IMR-90 (cell line): ENCODE measurements around the gene CAMK4. TPM values are rescaled to one million over a fixed set of nuclear protein-coding genes. Genes with fewer than 3 reads are reported as not detected.

Source experiments
- ATAC-seq: fragments of 200-7000 bp; cut with Tn5 transposase; 2 replicates; pipeline ENCODE4 v1.9.1; 2020; ENCODE audit warnings: low read depth, mild to moderate bottlenecking, moderate library complexity
- BruUV-seq: library from RNA; stranded (reverse); fragments of 400-500 nt; replicated peaks from 2 replicates; lab custom pipeline; 2021; lab: Mats Ljungman, UMichigan
- CTCF ChIA-PET: fragments of 300-600 bp; formaldehyde crosslinking; extraction: SDS; loops from one replicate; lab custom pipeline; 2021; ENCODE audit warnings: antibody characterized with exemption; lab: Yijun Ruan, JAX
- POLR2A ChIA-PET: fragments of 300-600 bp; sonication (Branson Sonifier 250); formaldehyde crosslinking; loops from one replicate; lab custom pipeline; 2022; ENCODE audit warnings: antibody characterized with exemption; ENCODE audit not compliant: unreplicated experiment; lab: Charles Lee
- DNase-seq: peaks from one replicate; pipeline ENCODE4 v3.0.0; 2013
- H2AFZ ChIP-seq: replicated peaks from 2 replicates; pipeline ENCODE3; 2013; ENCODE audit warnings: low read length, mild to moderate bottlenecking; ENCODE audit not compliant: poor library complexity
- H2AK5ac ChIP-seq: 2 replicates; pipeline ENCODE4 v1.6.1; 2013; ENCODE audit warnings: low read depth, low read length, inconsistent platforms
- H2AK9ac ChIP-seq: replicated peaks from 2 replicates; pipeline ENCODE3; 2013; ENCODE audit warnings: mild to moderate bottlenecking, low read depth, low read length, moderate library complexity; ENCODE audit not compliant: poor library complexity
- H2BK120ac ChIP-seq: 2 replicates; pipeline ENCODE4 v1.6.1; 2013; ENCODE audit warnings: low read depth, low read length, inconsistent platforms
- H2BK15ac ChIP-seq: 3 replicates; pipeline ENCODE4 v1.6.1; 2013; ENCODE audit warnings: low read depth, low read length, inconsistent platforms
- H2BK20ac ChIP-seq: 2 replicates; pipeline ENCODE4 v1.6.1; 2013; ENCODE audit warnings: low read depth, mild to moderate bottlenecking, inconsistent platforms, low read length, moderate library complexity
- H2BK5ac ChIP-seq: 2 replicates; pipeline ENCODE4 v1.6.1; 2013; ENCODE audit warnings: mild to moderate bottlenecking, low read depth, low read length, inconsistent platforms; ENCODE audit not compliant: poor library complexity, severe bottlenecking
- H3K14ac ChIP-seq: replicated peaks from 2 replicates; pipeline ENCODE4 v1.6.1; 2013; ENCODE audit warnings: low read depth, low read length, inconsistent platforms
- H3K18ac ChIP-seq: 2 replicates; pipeline ENCODE4 v1.6.1; 2013; ENCODE audit warnings: low read depth, low read length, control low read depth
- H3K23ac ChIP-seq: 2 replicates; pipeline ENCODE4 v1.6.1; 2013; ENCODE audit warnings: low read depth, low read length, inconsistent platforms
- H3K27ac ChIP-seq: 2 replicates; pipeline ENCODE4 v1.5.1; 2013; ENCODE audit warnings: mild to moderate bottlenecking, control low read depth, low read length; ENCODE audit not compliant: insufficient read depth
- H3K27me3 ChIP-seq: 2 replicates; pipeline ENCODE4 v1.6.1; 2013; ENCODE audit warnings: low read length; ENCODE audit not compliant: control insufficient read depth, insufficient read depth
- H3K36me3 ChIP-seq: 2 replicates; pipeline ENCODE4 v1.6.1; 2013; ENCODE audit warnings: low read length, mixed read lengths; ENCODE audit not compliant: control insufficient read depth, insufficient read depth
- H3K4ac ChIP-seq: 2 replicates; pipeline ENCODE4 v1.6.1; 2013; ENCODE audit warnings: low read depth, low read length, inconsistent platforms
- H3K4me1 ChIP-seq: 2 replicates; pipeline ENCODE4 v1.6.1; 2013; ENCODE audit warnings: low read length, mixed read lengths; ENCODE audit not compliant: control insufficient read depth, insufficient read depth
- H3K4me2 ChIP-seq: 2 replicates; pipeline ENCODE4 v1.6.1; 2013; ENCODE audit warnings: low read depth, mild to moderate bottlenecking, control low read depth, low read length, moderate library complexity
- H3K4me3 ChIP-seq: 2 replicates; pipeline ENCODE4 v1.5.1; 2013; ENCODE audit warnings: low read depth, mild to moderate bottlenecking, control low read depth, low read length, moderate library complexity; ENCODE audit not compliant: insufficient read depth
- H3K56ac ChIP-seq: 2 replicates; pipeline ENCODE4 v1.6.1; 2013; ENCODE audit warnings: low read length, inconsistent platforms; ENCODE audit not compliant: insufficient read depth; ENCODE audit errors: extremely low read depth
- H3K79me1 ChIP-seq, 2 experiments: 2 replicates each; pipeline ENCODE4 v1.6.1; 2013; ENCODE audit warnings: low read length in 2 of 2, inconsistent platforms in 1 of 2, low read depth in 1 of 2
- H3K9ac ChIP-seq: 2 replicates; pipeline ENCODE4 v1.6.1; 2013; ENCODE audit warnings: low read depth, low read length, control low read depth
- H3K9me1 ChIP-seq: 2 replicates; pipeline ENCODE4 v1.6.1; 2013; ENCODE audit warnings: low read length, inconsistent platforms; ENCODE audit not compliant: insufficient read depth
- H3K9me3 ChIP-seq: 2 replicates; pipeline ENCODE4 v1.6.1; 2013; ENCODE audit warnings: low read length; ENCODE audit not compliant: control insufficient read depth, insufficient read depth
- H4K20me1 ChIP-seq: 2 replicates; pipeline ENCODE4 v1.6.1; 2013; ENCODE audit warnings: low read length, inconsistent platforms; ENCODE audit not compliant: insufficient read depth
- H4K5ac ChIP-seq: 2 replicates; pipeline ENCODE4 v1.6.1; 2013; ENCODE audit warnings: mild to moderate bottlenecking, low read depth, low read length, control low read depth
- H4K8ac ChIP-seq, 2 experiments: 2 replicates each; pipeline ENCODE4 v1.6.1; 2013; ENCODE audit warnings: low read depth in 2 of 2, low read length in 2 of 2, control low read depth in 1 of 2, inconsistent platforms in 1 of 2
- H4K91ac ChIP-seq: 2 replicates; pipeline ENCODE4 v1.6.1; 2013; ENCODE audit warnings: low read depth, low read length, inconsistent platforms; ENCODE audit not compliant: insufficient read depth
- CEBPB ChIP-seq: IDR thresholded peaks from 2 replicates; pipeline ENCODE4 v1.6.1; 2012; ENCODE audit warnings: low read depth, low read length, improper control_type of control experiment
- CHD1 ChIP-seq: IDR thresholded peaks from 2 replicates; pipeline ENCODE4 v1.6.1; 2012; ENCODE audit warnings: low read depth, low read length, improper control_type of control experiment
- FOS ChIP-seq: fragments of 150-350 bp; IDR thresholded peaks from 2 replicates; pipeline ENCODE4 v1.6.1; 2016; ENCODE audit warnings: low read depth, low read length
- MAZ ChIP-seq: IDR thresholded peaks from 2 replicates; pipeline ENCODE4 v1.6.1; 2012; ENCODE audit warnings: low read depth, mild to moderate bottlenecking, low read length, improper control_type of control experiment, moderate library complexity, borderline replicate concordance
- NFE2L2 ChIP-seq: fragments of 150-350 bp; IDR thresholded peaks from 2 replicates; pipeline ENCODE4 v1.6.1; 2016; ENCODE audit warnings: low read depth, mild to moderate bottlenecking, low read length
- POLR2A ChIP-seq: IDR thresholded peaks from 2 replicates; pipeline ENCODE4 v1.6.1; 2012; ENCODE audit warnings: mild to moderate bottlenecking, low read depth, low read length
- RAD21 ChIP-seq: IDR thresholded peaks from 2 replicates; pipeline ENCODE4 v1.6.1; 2012; ENCODE audit warnings: low read length, improper control_type of control experiment
- RCOR1 ChIP-seq: IDR thresholded peaks from 2 replicates; pipeline ENCODE4 v1.6.1; 2012; ENCODE audit warnings: mild to moderate bottlenecking, low read length, improper control_type of control experiment; ENCODE audit not compliant: insufficient replicate concordance
- RFX5 ChIP-seq: IDR thresholded peaks from 2 replicates; pipeline ENCODE4 v1.8.0; 2012; ENCODE audit warnings: low read depth, mild to moderate bottlenecking, low read length, moderate library complexity
- dilution Hi-C: fragments of 300-500 bp; cut with HindIII; formaldehyde crosslinking; loops from one replicate; pipeline ENCODE4 v1.14.3; 2018; ENCODE audit warnings: low sequenced_read_pairs; ENCODE audit not compliant: unreplicated experiment
- in situ Hi-C: fragments of 300-500 bp; cut with MboI; formaldehyde crosslinking; loops from 3 replicates; pipeline ENCODE4 v1.14.3; 2019; ENCODE audit warnings: low sequenced_read_pairs, inconsistent platforms, mixed read lengths
- intact Hi-C: fragments of 100-400 bp; cut with micrococcal nuclease; formaldehyde crosslinking; loops from 2 replicates; pipeline ENCODE4 v1.10.0; 2022
- polyA plus RNA-seq, 3 experiments: library from polyadenylated mRNA; depleted of rRNA; stranded (reverse); fragments of >200 nt; gene quantifications; 2 replicates each; pipeline ENCODE4 v1.2.3, GENCODE V29; 2012; ENCODE audit warnings: low replicate concordance in 1 of 3
- total RNA-seq: library from RNA; depleted of rRNA; stranded (reverse); fragments of >200 nt; gene quantifications from 2 replicates; pipeline ENCODE4 v1.2.3, GENCODE V29; 2012
- TF ChIP-seq, protein P1 (sequence below): fragments of 150-350 bp; IDR thresholded peaks from 2 replicates; pipeline ENCODE4 v1.6.1; 2017; ENCODE audit warnings: mild to moderate bottlenecking, antibody characterized with exemption, low read length, low read depth
- TF ChIP-seq, protein P2 (sequence below): conservative IDR thresholded peaks from 2 replicates; pipeline ENCODE4 v1.5.1; 2012; ENCODE audit warnings: mild to moderate bottlenecking, low read depth, low read length, improper control_type of control experiment

The CAMK4 gene
- total and polyA plus RNA-seq, 2 of the 4 experiments (the other 2 are of a cell fraction): 3.7 to 4.8 TPM

DNA sequence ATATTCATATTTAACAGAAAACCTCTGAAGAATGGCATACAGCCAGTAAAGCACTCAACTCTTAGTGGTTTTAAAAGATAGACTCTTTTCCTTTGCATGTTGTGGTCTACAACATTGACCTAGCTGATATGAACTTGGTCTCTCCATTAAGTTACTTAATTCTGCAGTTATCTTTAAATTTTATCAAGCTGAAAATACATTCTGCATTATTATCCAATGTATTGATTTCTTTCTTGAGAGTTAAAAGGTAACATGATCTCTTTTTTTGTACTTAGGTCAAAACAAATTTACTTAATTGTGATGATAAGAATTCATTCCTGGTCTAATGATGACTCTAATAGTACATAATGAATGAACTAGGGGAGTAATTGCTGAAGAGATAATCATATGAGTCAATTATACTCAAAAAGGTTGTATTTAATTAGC is 155.2 kb downstream of the CAMK4 start:
- Histone ChIP-seq H3K4me2 (no peak overlapping the region), H3K9me3 (no peaks in the 10 kb centered on the region), H3K9me1 (0 out of 2 replicates have a peak, but pooled peaks cover 2% of the 10 kb centered on the region), H3K79me1 (no peaks in the 10 kb centered on the region), H2AK9ac (no peak overlapping the region), H2AFZ (no peak overlapping the region), H4K20me1 (no peaks in the 10 kb centered on the region), H3K4me1 (no peaks in the 10 kb centered on the region; the same call in 1 of the 2 replicates), H3K4ac (no peak overlapping the region), H4K5ac (no peak overlapping the region), H2BK5ac (no peak overlapping the region), H4K91ac (no peak overlapping the region), H2BK20ac (no peak overlapping the region), H3K27me3 (no peaks in the 10 kb centered on the region), H3K56ac (no peak overlapping the region), H3K23ac (no peak overlapping the region), H3K4me3 (no peak overlapping the region), H3K18ac (no peak overlapping the region), H3K14ac (no peak overlapping the region), H2BK120ac (no peak overlapping the region), H3K36me3 (no peaks in the 10 kb centered on the region), H3K27ac (no peak overlapping the region), H3K9ac (no peak overlapping the region), H4K8ac (no peak overlapping the region), H2BK15ac (no peak overlapping the region), H2AK5ac (no peak overlapping the region)
- in situ Hi-C loops: no loop called here
- no TSS peak for BruUV-seq
- DNase-seq: no peak
- dilution Hi-C loops: no loop called here
- no peak for ATAC-seq
- TF ChIP-seq RAD21 (no peak), MAZ (no peak), CEBPB (no peak), NFE2L2 (no peak), CHD1 (no peak), POLR2A (no peak), RFX5 (no peak), FOS (no peak), RCOR1 (no peak)
- TF ChIP-seq, protein P1, sequence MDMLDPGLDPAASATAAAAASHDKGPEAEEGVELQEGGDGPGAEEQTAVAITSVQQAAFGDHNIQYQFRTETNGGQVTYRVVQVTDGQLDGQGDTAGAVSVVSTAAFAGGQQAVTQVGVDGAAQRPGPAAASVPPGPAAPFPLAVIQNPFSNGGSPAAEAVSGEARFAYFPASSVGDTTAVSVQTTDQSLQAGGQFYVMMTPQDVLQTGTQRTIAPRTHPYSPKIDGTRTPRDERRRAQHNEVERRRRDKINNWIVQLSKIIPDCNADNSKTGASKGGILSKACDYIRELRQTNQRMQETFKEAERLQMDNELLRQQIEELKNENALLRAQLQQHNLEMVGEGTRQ: no peak
- TF ChIP-seq, protein P2, sequence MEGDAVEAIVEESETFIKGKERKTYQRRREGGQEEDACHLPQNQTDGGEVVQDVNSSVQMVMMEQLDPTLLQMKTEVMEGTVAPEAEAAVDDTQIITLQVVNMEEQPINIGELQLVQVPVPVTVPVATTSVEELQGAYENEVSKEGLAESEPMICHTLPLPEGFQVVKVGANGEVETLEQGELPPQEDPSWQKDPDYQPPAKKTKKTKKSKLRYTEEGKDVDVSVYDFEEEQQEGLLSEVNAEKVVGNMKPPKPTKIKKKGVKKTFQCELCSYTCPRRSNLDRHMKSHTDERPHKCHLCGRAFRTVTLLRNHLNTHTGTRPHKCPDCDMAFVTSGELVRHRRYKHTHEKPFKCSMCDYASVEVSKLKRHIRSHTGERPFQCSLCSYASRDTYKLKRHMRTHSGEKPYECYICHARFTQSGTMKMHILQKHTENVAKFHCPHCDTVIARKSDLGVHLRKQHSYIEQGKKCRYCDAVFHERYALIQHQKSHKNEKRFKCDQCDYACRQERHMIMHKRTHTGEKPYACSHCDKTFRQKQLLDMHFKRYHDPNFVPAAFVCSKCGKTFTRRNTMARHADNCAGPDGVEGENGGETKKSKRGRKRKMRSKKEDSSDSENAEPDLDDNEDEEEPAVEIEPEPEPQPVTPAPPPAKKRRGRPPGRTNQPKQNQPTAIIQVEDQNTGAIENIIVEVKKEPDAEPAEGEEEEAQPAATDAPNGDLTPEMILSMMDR: no peak
- ChIA-PET POLR2A (no interaction called here), CTCF (no interaction called here)
- intact Hi-C loops: no loop called here
